ENCODE measurements around the gene LRRC8D.

Gene LRRC8D

DNA sequence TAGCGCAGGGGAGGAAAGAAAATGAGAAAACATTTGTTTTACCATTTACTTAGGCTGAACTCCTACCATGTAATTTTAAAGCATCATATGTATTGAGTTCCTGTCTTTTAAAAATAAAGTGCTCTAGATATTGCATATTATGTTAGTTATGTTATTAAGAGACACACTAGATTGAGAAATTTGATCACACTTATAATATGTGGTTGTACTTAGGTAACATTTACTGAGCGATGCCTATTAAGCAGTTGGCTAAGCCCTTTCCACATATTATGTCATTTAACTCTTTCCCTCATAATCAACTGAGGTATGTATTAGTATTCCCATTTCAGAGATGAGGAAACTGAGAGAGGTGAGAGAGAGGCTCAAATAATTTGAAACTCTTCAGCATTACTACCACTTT, 4.5 kb upstream of the LRRC8D start:
- no peak overlapping the region for H3K4me3 ChIP-seq (ENCODE audit: low read length)
- no peak for DNase-seq (ENCODE audit: low read depth)
- TF ChIP-seq, protein P1, sequence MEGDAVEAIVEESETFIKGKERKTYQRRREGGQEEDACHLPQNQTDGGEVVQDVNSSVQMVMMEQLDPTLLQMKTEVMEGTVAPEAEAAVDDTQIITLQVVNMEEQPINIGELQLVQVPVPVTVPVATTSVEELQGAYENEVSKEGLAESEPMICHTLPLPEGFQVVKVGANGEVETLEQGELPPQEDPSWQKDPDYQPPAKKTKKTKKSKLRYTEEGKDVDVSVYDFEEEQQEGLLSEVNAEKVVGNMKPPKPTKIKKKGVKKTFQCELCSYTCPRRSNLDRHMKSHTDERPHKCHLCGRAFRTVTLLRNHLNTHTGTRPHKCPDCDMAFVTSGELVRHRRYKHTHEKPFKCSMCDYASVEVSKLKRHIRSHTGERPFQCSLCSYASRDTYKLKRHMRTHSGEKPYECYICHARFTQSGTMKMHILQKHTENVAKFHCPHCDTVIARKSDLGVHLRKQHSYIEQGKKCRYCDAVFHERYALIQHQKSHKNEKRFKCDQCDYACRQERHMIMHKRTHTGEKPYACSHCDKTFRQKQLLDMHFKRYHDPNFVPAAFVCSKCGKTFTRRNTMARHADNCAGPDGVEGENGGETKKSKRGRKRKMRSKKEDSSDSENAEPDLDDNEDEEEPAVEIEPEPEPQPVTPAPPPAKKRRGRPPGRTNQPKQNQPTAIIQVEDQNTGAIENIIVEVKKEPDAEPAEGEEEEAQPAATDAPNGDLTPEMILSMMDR (conservative IDR thresholded peaks at IDR 0.05; ENCODE audit: low read depth, low read length) = no peak

DNA sequence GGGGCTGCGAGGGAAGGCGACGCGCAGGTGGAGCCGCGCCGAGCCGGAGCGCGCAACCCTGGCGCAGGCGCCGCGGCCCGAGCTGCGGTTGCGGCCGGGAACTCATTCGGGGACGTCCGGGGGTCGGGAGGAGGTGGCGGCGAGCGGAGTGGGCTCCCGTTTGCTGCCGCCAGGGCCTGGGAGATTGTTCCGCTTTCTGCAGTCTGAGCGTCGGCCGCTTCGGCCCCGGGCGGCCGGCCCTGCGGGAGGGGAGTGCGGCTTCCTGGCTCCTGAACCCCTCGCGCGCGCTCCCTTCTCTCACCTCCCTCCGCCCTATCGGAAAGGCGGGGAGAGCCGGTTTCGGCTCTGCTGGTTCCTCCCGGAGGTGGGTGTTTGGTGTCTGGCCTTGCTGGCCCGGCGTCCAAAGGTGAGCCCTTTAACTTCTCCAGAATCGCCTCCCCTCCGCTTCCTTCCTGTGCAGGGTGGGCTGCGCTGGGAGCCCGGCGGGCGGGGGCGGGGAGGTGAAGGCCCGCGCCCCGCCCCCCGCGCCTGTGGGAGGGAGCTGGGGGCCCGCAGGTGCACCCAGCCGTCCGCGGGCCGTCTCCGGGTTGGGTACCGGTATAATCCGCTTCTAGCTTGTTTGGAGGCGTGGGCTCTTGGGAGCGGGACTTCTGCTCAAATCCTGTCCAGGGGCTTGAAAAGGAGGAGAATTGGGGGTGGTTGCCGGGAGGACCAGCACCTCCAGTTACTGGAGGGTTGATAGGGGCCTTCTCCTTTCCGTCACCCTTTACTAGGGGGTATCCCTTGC, 683 bp downstream of the LRRC8D start:
- peak overlapping the region; percentile 77 for H3K4me3 ChIP-seq (ENCODE audit: low read length)
- no peak for DNase-seq (ENCODE audit: low read depth)
- TF ChIP-seq, protein P1 (conservative IDR thresholded peaks at IDR 0.05; ENCODE audit: low read depth, low read length) = peak; percentile 5

DNA sequence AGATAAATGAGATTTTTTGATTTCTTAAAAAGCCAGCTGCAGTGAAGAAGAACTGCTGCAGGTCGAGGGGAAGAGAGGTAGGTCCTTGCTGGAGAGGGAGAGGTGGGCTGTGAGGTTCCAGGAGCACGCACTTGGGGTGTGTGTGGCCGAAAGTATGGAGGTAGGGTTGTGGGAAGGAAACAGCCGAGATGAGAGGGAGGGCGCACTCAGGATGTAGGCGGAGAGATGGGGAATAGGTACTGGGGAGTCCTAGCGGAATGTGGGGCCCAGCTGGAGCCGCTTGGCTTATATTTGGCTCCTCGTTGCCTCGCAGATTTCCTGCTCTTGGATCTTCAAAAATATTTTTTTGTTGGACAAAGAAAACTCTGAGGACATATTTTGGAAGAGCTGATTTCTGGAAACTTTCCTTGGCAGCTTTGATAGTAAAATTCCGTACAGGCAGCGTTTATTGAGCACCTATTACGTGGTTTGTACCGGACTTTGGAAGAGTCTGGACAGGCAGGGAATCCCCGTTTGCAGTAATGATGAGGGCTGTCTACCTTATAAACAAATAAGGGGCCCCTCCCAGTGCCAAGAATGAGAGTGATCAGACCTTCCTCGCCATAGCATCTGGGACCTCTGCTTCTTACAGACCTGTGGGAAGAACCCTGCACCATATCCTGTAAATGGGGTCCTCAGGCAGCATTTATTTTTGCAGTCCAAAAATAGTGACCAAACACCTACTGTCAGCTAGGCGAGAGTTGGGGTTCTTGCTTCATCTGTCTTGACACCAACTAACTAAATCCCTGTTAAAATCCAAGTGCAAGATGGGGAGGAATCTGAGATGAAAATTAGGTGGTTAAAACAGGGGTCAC, 1.5 kb downstream of the LRRC8D start:
- TF ChIP-seq, protein P1 (conservative IDR thresholded peaks at IDR 0.05; ENCODE audit: low read depth, low read length) = no peak
- peak overlapping the region; percentile 77 for H3K4me3 ChIP-seq (ENCODE audit: low read length)
- DNase-seq (ENCODE audit: low read depth) = no peak

DNA sequence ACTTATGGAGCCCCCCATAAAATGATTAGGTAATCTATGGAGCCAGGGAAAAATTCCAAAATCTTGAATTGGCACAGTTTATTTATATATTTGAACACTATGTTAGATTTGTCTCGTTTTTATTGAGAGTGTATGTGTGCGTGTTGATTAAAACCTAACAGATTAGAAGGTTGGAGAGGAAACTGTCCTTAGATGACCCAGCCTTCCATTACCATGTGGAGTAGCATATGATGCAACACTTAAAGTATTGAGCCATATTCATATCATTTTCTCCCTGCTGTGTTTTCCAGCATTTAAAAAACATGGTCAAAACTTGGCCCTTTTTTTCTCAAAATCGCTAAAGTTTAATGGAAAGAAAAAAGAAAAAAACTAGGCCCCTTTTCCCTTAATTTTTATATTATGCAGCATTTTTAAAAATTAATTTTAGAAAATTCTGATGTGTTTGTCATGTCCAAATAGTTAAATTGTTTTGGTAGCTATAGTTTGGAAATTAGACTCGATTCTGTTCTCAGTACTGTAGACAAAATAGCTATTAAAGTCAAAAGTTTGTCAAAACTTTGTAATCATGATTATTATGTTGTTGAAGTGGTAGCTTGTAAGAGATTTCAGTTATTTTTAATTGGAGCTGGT, 2.3 kb downstream of the LRRC8D start:
- peak overlapping the region; percentile 2 for H3K4me3 ChIP-seq (ENCODE audit: low read length)

DNA sequence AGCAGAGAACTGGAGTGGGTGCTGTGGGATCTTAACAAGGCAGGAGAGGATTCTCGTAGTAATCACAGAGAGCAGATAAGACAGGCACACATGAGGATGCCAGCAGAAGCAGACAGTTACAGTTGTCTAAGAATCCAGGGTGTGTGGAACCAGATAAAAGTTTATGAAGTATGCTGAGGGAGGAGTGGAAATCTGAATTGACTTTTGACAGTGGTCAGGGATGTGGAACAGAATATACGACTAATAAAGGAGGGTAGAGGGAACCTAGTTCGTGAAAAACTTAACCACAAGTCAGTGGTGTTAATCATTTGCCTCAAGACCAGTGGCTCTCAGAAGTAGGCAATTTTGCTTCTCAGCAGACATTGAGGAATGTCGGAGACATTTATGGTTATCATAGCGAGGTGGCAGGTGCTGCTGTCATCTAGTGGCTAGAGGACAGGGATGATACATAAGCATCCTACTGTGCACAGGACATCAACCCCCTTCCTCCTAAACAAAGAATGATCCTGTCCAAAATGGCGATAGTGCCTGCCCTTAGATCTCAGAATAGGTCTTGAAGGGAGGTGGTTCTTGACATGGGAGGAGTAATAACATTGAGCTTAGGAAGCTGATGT, 3.0 kb downstream of the LRRC8D start:
- H3K4me3 ChIP-seq (ENCODE audit: low read length) = no peak overlapping the region
- no peak for DNase-seq (ENCODE audit: low read depth)
- TF ChIP-seq, protein P1 (conservative IDR thresholded peaks at IDR 0.05; ENCODE audit: low read depth, low read length) = no peak

More for the DNA sequence above, 2.3 kb downstream of the LRRC8D start:
- DNase-seq (ENCODE audit: low read depth) = no peak
- TF ChIP-seq, protein P1 (conservative IDR thresholded peaks at IDR 0.05; ENCODE audit: low read depth, low read length) = no peak

DNA sequence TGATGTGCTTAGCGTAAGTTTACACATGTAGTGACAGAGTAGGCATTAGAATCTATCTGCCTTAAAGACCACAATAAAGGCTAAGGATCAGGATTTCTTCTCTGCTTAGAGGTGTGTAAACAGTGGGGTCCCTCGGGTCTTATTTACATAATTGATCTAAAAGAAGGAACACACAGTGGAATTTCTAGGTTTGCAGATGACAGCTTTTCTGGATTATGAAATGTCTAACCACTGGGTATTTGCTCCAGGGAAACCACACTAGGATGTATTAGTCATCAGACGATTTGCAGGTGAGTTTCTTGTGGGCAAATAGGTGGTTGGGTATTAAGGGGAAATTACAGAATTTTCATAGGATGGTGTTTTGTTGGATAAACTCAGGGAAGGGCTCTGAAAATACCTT, 5.8 kb downstream of the LRRC8D start:
- DNase-seq (ENCODE audit: low read depth) = no peak
- TF ChIP-seq, protein P1 (conservative IDR thresholded peaks at IDR 0.05; ENCODE audit: low read depth, low read length) = no peak
- no peak overlapping the region for H3K4me3 ChIP-seq (ENCODE audit: low read length)
